Activated T-cell treated with anti-CD3 and anti-CD28 coated beads for 1 hour (primary cell): Measurements from ENCODE around the gene SOX12.

Experiments used
- DNase-seq: peaks from one replicate; pipeline ENCODE4 v3.0.0-alpha.2; 2020; ENCODE audit warnings: low read depth

Gene SOX12

DNA sequence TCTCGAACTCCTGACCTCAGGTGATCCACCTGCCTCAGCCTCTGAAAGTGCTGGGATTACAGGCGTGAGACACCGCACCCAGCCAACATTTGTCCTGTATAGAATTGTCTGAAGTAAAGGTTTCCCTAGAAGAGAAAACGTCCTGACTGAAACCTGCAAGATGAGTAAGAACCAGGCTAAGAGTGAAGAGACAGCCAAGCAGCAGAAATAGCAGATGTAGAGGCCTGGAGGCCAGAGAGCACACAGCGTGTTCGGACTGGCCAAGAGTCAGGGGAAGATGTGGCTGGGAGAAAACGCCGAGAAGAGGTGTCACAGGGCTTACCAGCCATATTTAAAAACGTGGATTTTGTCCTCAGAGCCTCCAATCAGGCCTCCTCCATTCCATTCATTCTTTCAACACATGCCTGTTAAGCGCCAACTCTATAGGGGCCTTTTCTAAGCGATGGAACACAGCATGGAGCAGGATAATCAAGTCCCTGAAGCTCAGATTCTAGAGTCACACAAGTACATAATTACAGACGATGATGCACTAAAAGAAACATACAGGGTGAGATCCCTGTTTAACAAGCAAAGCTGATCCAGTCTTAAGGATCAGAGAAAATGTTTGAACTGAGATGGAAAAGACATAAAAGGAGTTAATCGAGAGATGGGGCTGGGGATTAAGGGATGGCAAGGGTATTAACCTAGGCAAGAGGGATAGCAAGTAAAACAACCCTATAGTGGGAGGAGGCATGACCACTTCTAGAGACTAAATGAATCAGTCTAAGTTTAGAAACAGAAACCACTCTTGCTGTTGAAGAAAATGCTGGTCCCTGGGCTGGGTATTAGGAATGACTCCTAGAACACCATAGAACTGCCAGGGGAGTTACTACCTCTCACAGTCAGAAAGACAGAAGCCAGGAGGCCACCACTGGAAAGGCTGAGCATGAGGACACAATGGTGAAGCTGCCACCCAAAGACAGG, 23.2 kb upstream of the SOX12 start:
- no peak for DNase-seq

DNA sequence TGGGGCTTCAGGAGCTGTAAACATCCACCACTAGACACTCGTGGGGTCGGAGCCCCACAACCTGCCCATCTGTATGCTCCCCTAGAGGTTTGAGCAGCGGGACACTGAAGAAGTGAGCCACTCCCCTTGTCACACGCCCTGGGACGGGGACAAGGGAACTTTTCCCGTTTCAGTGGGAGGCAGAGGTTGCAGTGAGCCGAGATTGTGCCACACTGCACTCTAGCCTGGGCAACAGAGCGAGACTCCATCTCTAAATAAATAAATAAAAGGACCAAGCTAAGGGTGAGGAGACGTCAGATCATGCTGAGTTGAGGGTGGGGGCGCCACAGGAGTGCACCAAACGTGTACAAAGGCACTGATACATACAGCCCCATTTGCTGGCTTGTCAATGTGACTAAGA, 19.6 kb upstream of the SOX12 start:
- no peak for DNase-seq

DNA sequence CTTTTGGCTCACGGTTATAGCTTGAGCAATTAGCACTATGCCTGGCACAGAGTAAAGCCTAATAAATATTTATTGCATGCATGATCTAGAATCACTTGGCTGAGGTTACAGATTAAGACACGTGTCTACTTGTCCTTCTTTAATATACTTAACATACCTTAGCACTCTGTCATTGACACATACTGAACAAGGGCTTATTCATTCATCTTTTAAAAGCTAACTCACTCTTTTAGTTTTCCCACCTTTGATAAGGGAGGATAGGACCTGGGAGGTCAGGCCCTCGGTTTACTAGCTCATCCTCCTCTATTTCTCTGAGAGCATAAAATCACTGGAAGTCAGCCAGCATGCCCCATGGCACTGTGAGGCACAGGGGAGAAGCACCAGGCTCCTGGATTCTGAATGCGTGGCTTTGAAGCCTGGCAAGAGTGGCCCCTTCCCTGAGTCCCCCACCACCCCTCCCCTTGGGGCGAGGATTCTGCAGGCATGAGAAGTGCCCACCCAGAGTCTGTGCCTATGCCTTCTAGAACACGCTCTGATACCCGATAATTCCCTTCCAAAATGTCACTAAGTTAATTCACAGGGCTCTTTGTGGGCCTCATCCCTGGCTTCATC, 16.8 kb upstream of the SOX12 start:
- DNase-seq, result no peak

DNA sequence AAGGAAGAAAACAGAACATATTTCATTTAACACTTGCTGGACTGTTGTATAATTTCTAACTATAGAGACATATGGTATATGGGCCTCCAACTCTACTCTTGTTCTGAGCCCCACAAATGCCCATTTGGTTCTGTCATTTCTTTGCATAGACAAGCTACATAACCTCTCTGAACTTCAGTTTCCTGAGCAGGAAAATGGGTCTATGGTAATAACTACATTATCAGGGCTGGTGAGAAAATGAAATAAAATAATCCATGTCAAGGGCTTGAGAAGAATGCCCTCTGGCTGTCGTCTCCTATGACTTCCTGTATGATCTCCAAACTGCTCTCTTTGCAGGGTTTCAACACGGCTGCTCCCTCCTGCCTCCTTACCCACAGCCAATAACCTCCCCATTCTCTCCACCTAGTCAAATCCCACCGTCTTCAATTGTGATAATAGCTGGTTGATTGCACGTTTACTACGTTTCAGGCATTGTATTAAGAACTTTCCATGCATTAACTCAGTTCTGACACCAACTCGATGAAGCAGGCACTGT, 16.0 kb upstream of the SOX12 start:
- no peak for DNase-seq

DNA sequence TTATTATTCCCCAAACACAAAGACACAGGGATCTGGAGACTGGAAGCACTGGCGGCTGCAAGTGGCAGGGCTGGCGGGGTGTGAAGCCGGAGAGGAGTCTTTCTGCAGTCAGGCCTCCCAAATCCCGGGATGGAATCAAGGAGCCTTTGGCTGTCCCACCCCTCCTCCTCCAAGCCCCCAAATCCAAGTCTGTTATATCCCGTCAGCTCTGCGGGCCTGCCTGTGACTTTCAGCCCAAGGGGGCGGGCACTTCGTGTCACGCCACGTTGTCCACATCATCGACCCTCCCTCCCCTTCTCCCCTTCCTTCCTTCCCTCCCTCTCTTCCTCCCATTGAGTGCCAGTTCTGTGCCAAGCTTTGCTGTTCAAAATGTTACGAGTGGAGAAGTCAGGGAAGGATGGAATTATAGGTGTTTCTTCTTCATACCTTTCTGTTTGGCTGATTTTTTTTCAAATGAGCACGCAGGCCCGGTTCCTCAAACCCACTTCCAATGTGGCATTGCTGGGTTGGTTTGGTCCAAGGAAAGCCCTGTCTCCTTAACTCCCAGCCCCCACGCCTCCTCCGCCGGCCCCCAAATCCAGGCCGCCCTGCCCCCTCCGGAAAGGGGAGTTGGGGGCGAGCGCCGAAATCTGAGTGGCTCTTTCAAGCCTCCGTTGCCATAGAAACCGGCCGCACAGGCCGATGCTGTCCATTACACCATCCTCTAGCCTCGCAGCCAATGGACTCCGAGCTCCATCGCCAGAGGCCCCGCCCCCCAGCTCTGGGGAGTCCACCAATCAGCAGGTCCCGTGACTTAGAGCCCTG, 15.3 kb upstream of the SOX12 start:
- peak; percentile 69 for DNase-seq

DNA sequence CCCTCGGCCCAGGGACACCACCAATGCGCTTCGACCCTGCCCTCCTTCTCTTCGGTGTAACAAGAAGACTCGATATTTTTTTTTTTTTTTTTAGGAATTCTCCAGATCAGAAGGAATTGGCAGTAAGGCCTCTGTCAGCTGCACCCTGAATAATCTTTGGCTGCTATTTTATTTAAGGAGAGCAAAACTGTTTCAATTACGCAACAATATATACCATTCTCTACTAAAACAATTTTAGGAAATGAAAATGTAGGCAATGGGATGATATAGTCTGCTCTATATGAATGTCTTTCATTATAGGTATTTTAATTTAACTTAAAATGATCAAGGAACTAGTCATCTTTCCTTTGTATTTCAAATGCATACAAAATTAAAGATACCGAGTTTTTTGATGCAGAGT, 14.7 kb upstream of the SOX12 start:
- no peak for DNase-seq

DNA sequence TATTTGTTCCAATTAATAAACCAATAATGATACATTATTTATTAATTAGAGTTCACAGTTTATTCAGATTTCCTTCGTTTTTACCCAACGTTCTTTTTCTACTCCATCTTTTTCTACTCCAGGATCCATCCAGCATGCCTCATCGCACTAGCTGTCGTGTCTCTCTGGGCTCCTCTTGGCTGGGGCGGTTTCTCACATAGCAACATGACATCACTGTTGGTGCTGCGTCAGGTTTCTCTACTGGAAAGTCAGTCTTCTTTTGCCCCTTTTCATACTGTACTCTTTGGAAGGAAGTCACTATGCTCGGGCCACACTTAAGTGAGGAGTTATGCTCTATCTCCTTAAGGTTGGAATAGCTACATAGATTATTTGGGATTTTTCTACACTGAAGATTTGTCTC, 13.7 kb upstream of the SOX12 start:
- no peak for DNase-seq

DNA sequence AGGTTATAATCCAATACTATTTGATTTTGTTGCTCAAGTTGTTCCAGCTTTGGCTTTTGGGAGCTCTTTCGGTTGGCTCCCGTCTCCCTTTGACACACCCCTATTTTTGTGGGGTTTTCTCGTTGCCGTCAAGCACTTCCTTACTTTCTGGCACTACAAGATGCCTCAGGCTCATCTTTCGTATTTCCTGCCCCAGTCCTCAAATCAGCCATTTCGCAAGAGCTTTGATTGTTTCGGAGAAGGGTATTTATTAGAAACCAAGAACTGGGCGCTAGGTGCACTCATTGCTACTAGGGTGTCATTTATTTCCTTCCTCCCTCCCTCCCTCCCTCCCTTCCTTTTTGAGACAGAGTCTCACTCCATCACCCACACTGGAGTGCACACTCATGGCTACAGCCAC, 13.3 kb upstream of the SOX12 start:
- no peak for DNase-seq

DNA sequence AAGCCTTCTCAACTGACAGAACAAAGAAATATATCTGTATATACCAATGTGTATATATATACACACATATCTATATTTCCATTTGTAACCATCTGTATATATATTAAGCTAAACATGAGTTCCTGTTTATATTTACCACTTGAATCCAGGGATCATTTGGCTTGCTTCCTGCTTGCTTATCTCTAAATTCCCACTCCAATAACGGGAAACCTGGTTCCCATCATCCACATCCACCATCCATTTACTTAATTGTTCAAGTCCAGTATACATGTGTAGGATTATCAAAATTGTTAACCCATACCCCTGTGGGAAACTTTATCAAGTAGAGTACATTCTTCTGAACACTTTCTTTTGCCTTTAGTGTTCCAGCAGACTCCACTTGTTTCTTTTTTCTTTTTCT, 12.5 kb upstream of the SOX12 start:
- DNase-seq, result no peak

DNA sequence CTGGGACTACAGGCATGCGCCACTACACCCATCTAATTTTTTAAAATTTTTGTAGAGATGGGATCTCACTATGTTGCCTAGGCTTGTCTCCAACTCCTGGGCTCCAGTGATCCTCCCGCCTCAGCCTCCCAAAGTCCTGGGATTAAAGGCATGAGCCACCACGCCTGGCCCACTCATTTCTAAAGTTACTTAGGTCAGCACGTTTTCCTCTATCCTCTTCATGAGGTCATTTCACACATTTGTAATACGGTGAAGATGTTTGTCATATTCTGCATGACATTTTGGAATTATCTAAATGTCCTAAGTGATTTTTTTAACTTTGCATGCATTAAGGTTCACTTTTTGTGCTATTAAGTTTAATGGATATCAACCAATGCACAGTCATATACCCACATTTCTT, 11.9 kb upstream of the SOX12 start:
- no peak for DNase-seq

DNA sequence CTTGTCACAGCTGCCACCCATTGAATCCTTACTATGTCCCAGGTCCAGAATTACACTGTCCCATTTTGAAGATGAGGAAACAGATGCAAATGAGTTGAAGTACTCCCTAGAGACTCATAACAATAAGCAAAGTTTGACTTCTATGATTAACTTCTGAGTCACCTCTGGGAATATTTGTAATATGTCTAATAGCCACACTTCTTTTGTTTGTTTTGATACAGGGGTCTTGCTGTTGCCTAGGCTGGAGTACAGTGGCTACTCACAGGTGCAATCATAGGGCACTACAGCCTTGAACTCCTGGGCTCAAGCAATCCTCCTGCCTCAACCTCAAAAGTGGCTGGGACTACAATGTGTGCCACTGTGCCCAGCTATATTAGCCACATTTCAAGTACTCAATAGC, 11.4 kb upstream of the SOX12 start:
- DNase-seq, result no peak

DNA sequence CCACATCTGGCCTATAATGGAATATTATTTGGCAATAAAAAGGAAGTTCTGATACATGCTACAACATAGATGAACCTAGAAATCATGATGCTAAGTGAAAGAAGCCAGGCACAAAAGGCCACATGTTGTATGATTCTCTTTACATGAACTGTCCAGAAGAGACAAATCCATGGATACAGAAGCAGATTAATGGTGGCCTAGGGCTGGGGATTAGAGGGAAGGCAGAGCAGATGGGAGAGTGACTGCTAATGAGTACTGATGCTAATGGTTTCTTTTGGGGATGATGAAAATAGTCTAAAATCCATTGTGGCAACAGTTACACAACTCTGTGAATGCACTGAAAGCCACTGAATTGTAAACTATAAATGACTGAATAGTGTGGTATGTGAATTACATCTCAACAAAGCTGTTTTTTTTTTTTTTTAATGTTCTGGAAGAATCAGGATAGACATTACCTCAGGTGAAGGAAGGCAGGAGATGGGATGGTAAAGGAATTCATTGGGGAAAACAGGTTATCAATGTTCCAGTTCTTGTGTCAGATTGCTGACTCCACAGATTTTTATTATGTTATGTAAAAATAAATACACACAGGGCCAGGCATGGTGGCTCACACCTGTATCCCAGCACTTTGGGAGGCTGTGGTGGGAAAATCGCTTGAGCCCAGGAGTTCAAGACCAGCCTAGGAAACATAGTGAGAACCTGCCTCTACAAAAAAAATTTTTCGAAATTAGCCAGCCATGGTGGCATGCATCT, 8.9 kb upstream of the SOX12 start:
- no peak for DNase-seq

DNA sequence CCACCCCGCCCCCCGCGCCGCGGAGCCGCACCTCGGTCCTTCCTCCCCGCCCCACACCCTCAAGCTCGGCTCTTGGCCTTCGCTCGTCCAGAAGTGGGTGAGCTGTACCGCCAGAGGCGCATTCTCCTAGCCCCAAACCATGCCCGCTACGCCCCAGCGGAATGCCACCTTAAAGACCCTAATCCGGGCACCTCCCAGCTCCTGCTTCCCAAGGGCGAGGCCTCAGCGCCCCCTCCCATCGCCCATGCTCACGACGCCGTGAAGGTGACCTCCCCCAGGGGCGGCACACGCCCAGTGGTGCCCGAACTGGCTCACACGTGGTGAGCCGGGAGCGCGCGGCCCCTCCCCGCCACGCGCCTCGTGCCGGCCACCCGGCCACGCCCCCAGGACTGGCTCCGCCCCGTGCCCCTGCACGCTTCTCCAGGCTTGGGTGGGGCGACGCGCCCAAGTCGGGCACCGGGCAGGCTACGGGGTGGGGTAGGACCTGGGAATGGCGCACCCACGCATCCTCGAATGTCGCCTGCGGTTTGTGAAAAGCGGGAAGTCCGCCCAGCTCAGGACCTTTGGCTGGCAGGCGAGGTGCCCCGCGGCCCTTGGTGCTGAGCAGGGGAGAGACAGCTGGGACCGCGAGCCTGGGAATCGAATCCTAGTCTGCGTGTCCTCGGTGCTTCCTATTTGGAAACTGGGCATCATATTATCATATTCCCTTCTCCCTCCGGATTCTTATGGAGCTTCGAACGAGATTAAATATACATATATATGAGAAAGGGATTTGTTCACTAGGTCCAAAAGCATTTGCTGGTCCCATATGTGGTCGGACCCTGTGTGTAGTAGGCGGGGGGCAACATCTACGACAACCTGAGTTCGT, 941 bp upstream of the SOX12 start:
- peak; percentile 86 for DNase-seq

DNA sequence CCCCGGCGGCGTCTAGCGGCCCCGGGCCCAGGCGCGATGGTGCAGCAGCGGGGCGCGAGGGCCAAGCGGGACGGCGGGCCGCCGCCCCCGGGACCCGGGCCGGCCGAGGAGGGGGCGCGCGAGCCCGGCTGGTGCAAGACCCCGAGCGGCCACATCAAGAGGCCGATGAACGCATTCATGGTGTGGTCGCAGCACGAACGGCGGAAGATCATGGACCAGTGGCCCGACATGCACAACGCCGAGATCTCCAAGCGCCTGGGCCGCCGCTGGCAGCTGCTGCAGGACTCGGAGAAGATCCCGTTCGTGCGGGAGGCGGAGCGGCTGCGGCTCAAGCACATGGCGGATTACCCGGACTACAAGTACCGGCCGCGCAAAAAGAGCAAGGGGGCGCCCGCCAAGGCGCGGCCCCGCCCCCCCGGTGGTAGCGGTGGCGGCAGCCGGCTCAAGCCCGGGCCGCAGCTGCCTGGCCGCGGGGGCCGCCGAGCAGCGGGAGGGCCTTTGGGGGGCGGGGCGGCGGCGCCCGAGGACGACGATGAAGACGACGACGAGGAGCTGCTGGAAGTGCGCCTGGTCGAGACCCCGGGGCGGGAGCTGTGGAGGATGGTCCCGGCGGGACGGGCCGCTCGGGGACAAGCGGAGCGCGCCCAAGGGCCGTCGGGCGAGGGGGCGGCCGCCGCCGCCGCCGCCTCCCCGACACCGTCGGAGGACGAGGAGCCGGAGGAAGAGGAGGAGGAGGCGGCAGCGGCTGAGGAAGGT, 715 bp downstream of the SOX12 start:
- no peak for DNase-seq

DNA sequence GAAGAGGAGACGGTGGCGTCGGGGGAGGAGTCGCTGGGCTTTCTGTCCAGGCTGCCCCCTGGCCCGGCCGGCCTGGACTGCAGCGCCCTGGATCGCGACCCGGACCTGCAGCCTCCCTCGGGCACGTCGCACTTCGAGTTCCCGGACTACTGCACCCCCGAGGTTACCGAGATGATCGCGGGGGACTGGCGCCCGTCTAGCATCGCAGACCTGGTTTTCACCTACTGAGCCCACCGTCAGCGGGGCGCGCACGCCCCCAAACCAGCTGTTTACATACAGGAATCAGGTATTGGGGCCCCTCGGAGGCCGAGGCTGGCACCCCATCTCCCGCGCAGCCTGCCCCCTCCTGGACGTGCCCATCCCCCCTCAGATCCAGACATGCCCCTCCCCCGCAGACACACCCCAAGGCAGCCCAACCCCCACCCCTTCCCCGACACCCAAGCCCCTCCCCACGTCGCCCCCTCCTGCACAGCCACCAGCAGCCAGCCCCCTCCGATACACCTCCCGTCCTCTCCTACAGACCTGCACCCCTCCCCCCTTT, 1.4 kb downstream of the SOX12 start:
- DNase-seq, result no peak

DNA sequence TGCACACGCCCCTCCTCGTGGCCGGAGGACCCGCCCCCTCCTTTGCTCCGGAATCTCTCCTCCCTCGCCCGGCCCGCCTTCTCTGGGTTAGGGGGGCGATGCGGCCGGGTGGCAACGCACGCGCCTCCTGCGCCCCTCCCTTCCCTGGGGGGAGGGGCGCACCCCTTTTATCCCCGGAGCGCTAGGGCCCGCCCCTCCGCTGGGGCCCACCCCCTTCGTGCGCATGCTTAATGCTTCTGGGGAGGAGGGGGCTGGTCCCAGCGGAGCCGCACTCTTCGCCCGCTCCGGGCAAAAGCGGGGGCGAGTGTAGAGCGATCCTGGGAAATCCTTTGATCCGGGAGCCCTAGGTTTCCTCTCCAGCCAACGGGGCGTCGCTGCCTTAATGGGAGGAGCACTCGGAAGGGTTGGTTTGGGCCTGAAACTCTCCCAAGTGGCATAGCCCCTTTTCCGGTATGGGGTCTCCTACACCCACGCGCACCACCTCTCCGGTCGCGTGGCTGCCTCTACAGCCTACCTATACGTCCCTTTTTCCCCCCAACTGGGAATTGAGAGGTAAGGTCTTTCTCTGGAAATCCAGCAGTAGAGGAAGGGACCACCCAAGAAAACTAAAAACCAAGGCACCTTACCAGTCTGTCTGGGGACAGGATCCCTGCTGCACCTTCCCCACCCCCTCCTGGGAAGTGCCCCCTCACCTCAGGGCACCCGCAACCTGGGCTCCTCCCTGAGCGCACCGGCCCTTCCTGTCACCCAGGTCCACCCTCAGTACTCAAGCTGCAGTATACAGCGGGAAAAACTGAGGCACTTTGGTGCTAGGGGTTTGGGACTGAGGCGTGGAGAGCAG, 2.1 kb downstream of the SOX12 start:
- peak; percentile 66 for DNase-seq

DNA sequence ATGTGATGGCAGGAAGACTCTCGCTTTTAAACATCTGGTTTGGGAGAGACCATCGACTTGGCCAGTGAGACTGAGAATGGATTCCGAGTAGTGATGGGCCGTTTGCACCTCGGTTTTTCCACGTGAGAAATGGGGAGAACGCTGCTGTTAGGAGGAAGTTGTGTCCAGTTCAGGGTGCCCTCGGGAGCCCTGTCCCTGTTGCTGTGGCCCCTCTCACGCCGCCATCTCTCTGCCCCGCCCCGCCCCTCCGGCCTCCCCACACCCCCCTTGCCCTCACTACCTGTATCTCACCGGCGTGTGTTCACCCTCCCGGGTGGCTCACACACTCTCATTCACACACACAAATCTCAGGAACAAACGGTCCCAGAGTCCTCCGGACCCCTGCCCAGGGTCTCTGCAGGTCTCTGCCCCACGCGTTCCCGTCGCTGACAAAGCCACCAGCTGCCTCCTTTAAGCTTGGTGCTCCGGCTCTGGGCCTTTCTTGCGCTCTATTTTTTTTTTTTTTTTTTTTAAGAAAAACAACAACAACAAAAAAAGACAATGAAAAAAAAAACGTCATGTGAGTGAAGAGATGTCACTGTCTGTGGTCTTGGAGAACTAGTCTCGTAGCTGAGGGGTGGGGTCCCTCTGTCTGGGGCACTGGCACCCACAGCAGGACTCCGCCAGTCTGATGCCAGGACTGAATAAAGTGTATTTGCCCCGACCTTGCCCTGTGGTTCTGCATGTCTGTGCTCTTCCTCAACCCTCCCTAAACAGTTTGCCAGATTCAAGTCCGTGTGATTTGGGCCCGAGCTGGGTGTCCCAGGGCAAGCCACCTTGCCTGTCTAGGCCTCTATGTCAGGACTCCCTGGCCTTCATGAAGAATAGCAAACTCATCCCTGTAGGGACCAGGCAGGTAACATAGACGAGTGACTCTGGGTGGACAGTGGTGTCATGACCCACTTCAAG, 2.9 kb downstream of the SOX12 start:
- DNase-seq, result no peak
